WTC11 (cell line): ENCODE measurements around the gene GIMAP2. TPM values are rescaled to one million over a fixed set of nuclear protein-coding genes. Genes with fewer than 3 reads are reported as not detected.

ENCODE experiments used
- ATAC-seq: fragments of 200-7000 bp; cut with Tn5 transposase; 2 replicates; pipeline ENCODE4 v1.10.0; 2021; ENCODE audit warnings: mild to moderate bottlenecking, moderate library complexity
- CTCF ChIA-PET: fragments of 300-600 bp; sonication (Branson Sonifier 250); formaldehyde crosslinking; loops from one replicate; lab custom pipeline; 2021; ENCODE audit warnings: antibody characterized with exemption; lab: Charles Lee
- POLR2A ChIA-PET: fragments of 350-600 bp; sonication (Branson Sonifier 250); formaldehyde crosslinking; loops from one replicate; lab custom pipeline; 2021; ENCODE audit warnings: antibody characterized with exemption; lab: Charles Lee
- DNase-seq: peaks from one replicate; pipeline ENCODE4 v3.0.0; 2021; ENCODE audit warnings: low spot score
- H3K27ac Mint-ChIP-seq: 2 replicates; pipeline ENCODE4 v1.8.0; 2021; ENCODE audit warnings: mixed read lengths
- H3K27me3 Mint-ChIP-seq: 2 replicates; pipeline ENCODE4 v1.8.0; 2021; ENCODE audit warnings: low read depth, mild to moderate bottlenecking, moderate library complexity, mixed read lengths
- H3K36me3 Mint-ChIP-seq: 2 replicates; pipeline ENCODE4 v1.8.0; 2021; ENCODE audit warnings: mixed read lengths
- H3K4me1 Mint-ChIP-seq: 2 replicates; pipeline ENCODE4 v1.8.0; 2022; ENCODE audit warnings: mixed read lengths
- H3K4me3 Mint-ChIP-seq: 2 replicates; pipeline ENCODE4 v1.8.0; 2021; ENCODE audit warnings: mild to moderate bottlenecking, moderate library complexity, mixed read lengths
- H3K9me3 Mint-ChIP-seq: 2 replicates; pipeline ENCODE4 v1.8.0; 2021; ENCODE audit warnings: mixed read lengths
- ATF1 ChIP-seq: sonication (generic); formaldehyde crosslinking; IDR thresholded peaks from 2 replicates; pipeline ENCODE4 v1.8.1; 2023; ENCODE audit warnings: mild to moderate bottlenecking, moderate library complexity, missing genetic modification reagents
- CDX4 ChIP-seq: fragments of 250-450 bp; sonication (Bioruptor Pico); IDR thresholded peaks from 2 replicates; pipeline ENCODE4 v1.9.0; 2021; ENCODE audit warnings: moderate library complexity, mild to moderate bottlenecking, inconsistent platforms, borderline replicate concordance
- HMGA2 ChIP-seq: fragments of 250-450 bp; sonication (Bioruptor Pico); IDR thresholded peaks from 2 replicates; pipeline ENCODE4 v1.4.0; 2021; ENCODE audit warnings: mild to moderate bottlenecking, moderate library complexity
- HMGXB4 ChIP-seq: sonication (generic); formaldehyde crosslinking; IDR thresholded peaks from 2 replicates; pipeline ENCODE4 v1.8.1; 2023; ENCODE audit warnings: mild to moderate bottlenecking, moderate library complexity, missing genetic modification reagents
- JAZF1 ChIP-seq: fragments of 250-450 bp; sonication (Bioruptor Pico); IDR thresholded peaks from 2 replicates; pipeline ENCODE4 v1.9.0; 2021; ENCODE audit warnings: moderate library complexity, mild to moderate bottlenecking, inconsistent platforms
- MLX ChIP-seq: sonication (generic); formaldehyde crosslinking; IDR thresholded peaks from 2 replicates; pipeline ENCODE4 v1.8.1; 2023; ENCODE audit warnings: mild to moderate bottlenecking, missing genetic modification reagents, moderate library complexity
- NFYB ChIP-seq: sonication (generic); formaldehyde crosslinking; conservative IDR thresholded peaks from 2 replicates; pipeline ENCODE4 v1.8.0; 2022; ENCODE audit warnings: low read depth, missing genetic modification reagents
- PRDM15 ChIP-seq: sonication (generic); formaldehyde crosslinking; IDR thresholded peaks from 2 replicates; pipeline ENCODE4 v1.8.0; 2022; ENCODE audit warnings: missing genetic modification reagents
- RORB ChIP-seq: fragments of 250-450 bp; sonication (Bioruptor Pico); IDR thresholded peaks from 2 replicates; pipeline ENCODE4 v1.9.0; 2021; ENCODE audit warnings: mild to moderate bottlenecking
- STAT6 ChIP-seq: sonication (generic); formaldehyde crosslinking; conservative IDR thresholded peaks from 2 replicates; pipeline ENCODE4 v1.8.1; 2023; ENCODE audit warnings: mild to moderate bottlenecking, low read depth, missing genetic modification reagents, moderate library complexity
- TEAD1 ChIP-seq: sonication (generic); formaldehyde crosslinking; IDR thresholded peaks from 2 replicates; pipeline ENCODE4 v1.8.0; 2022; ENCODE audit warnings: mild to moderate bottlenecking, missing genetic modification reagents
- USF1 ChIP-seq: sonication (generic); formaldehyde crosslinking; IDR thresholded peaks from 2 replicates; pipeline ENCODE4 v1.8.0; 2022; ENCODE audit warnings: mild to moderate bottlenecking, missing genetic modification reagents
- ZBTB21 ChIP-seq: sonication (generic); formaldehyde crosslinking; IDR thresholded peaks from 2 replicates; pipeline ENCODE4 v1.8.1; 2023; ENCODE audit warnings: mild to moderate bottlenecking, missing genetic modification reagents, borderline replicate concordance
- ZBTB43 ChIP-seq: sonication (generic); formaldehyde crosslinking; IDR thresholded peaks from 2 replicates; pipeline ENCODE4 v1.8.1; 2023; ENCODE audit warnings: mild to moderate bottlenecking, missing genetic modification reagents
- ZNF219 ChIP-seq: sonication (generic); formaldehyde crosslinking; IDR thresholded peaks from 2 replicates; pipeline ENCODE4 v1.8.0; 2023; ENCODE audit warnings: missing genetic modification reagents, mild to moderate bottlenecking, borderline replicate concordance
- ZNF263 ChIP-seq: sonication (generic); formaldehyde crosslinking; IDR thresholded peaks from 2 replicates; pipeline ENCODE4 v1.8.1; 2022; ENCODE audit warnings: low read depth, mild to moderate bottlenecking, moderate library complexity, missing genetic modification reagents
- ZNF423 ChIP-seq: fragments of 250-450 bp; sonication (Bioruptor Pico); IDR thresholded peaks from 2 replicates; pipeline ENCODE4 v2.1.2; 2022; ENCODE audit warnings: mild to moderate bottlenecking, moderate library complexity
- ZNF512 ChIP-seq: sonication (generic); formaldehyde crosslinking; IDR thresholded peaks from 2 replicates; pipeline ENCODE4 v1.8.1; 2022; ENCODE audit warnings: missing genetic modification reagents, borderline replicate concordance
- total RNA-seq: library from RNA; stranded (reverse); gene quantifications from 3 replicates; pipeline ENCODE4 v1.2.3, GENCODE V29; 2021

The GIMAP2 gene
- total RNA-seq, 1 experiment from 2014 or later, result 0.15 TPM

- TF ChIP-seq ZNF263 (CRISPR knock-in tag) (no peak), STAT6 (CRISPR knock-in tag) (no peak), HMGXB4 (CRISPR knock-in tag) (no peak), HMGA2 (CRISPR knock-in tag) (no peak), PRDM15 (CRISPR knock-in tag) (no peak)
These were observed 32.4 kb downstream of the GIMAP2 start (continued) for GRCh38 chr7:150717814-150718420.

GRCh38 chr7:150719436-150719835, 33.9 kb downstream of the GIMAP2 start:
- Mint-ChIP-seq H3K36me3 (no peaks in the 10 kb centered on the region), H3K27ac (no peak overlapping the region), H3K9me3 (no peaks in the 10 kb centered on the region), H3K4me1 (no peaks in the 10 kb centered on the region), H3K27me3 (peaks cover 100% of the 10 kb centered on the region), H3K4me3 (no peak overlapping the region)
- ChIA-PET CTCF (no interaction called here), POLR2A (no interaction called here)
- TF ChIP-seq ZNF219 (CRISPR knock-in tag), result no peak
- no peak for TF ChIP-seq MLX (CRISPR knock-in tag)
- TF ChIP-seq CDX4 (CRISPR knock-in tag), result no peak
- no peak for TF ChIP-seq ATF1
- no peak for TF ChIP-seq JAZF1 (CRISPR knock-in tag)
- no peak for TF ChIP-seq USF1 (CRISPR knock-in tag)
- no peak for TF ChIP-seq RORB (CRISPR knock-in tag)
- TF ChIP-seq NFYB (CRISPR knock-in tag), result no peak
- TF ChIP-seq ZNF423, result no peak
- no peak for TF ChIP-seq TEAD1 (CRISPR knock-in tag)
- TF ChIP-seq ZBTB43 (CRISPR knock-in tag), result no peak
- no peak for TF ChIP-seq ZNF512 (CRISPR knock-in tag)
- TF ChIP-seq ZBTB21 (CRISPR knock-in tag), result no peak
- no peak for DNase-seq
- ATAC-seq, result no peak
